Vagina (tissue), 2 donors: ENCODE data around the gene SCNN1B. TPM values are rescaled to one million over a fixed set of nuclear protein-coding genes. Genes with fewer than 3 reads are reported as not detected.
"Not testable (repeated sequence)": the region's sequence is repeated elsewhere in the genome, so short reads cannot be mapped to it uniquely, and the experiment has no call there.

ENCODE experiments used
- DNase-seq, 2 donors: peaks; one replicate each; pipeline ENCODE4 v3.0.0-alpha.2; 2017; ENCODE audit errors: extremely low spot score in 2 of 2
- H3K27ac ChIP-seq: fragments of 200-600 bp; sonication (generic); one replicate; pipeline ENCODE4 v1.5.1; 2019
- H3K27me3 ChIP-seq: fragments of 200-600 bp; sonication (generic); one replicate; pipeline ENCODE4 v1.5.1; 2019
- H3K36me3 ChIP-seq, 2 donors: fragments of 200-600 bp; sonication (generic); one replicate each; pipeline ENCODE4 v1.5.1; 2017 to 2019
- H3K4me1 ChIP-seq: fragments of 200-600 bp; sonication (generic); one replicate; pipeline ENCODE4 v1.5.1; 2019
- H3K4me3 ChIP-seq, 2 donors: fragments of 200-600 bp; sonication (generic); 1 replicate in 1 of 2; 2 replicates in 1 of 2; pipeline ENCODE4 v1.5.1; 2016 to 2019
- H3K9me3 ChIP-seq: fragments of 200-600 bp; sonication (generic); one replicate; pipeline ENCODE4 v1.5.1; 2019
- POLR2A ChIP-seq, 2 donors: fragments of 450-650 bp; IDR thresholded peaks; one replicate each; pipeline ENCODE4 v1.6.1; 2017; ENCODE audit warnings: antibody characterized with exemption in 2 of 2, mild to moderate bottlenecking in 2 of 2, moderate library complexity in 2 of 2
- POLR2AphosphoS5 ChIP-seq, 2 donors: sonication (generic); formaldehyde crosslinking; IDR thresholded peaks; one replicate each; pipeline ENCODE4 v1.9.0; 2017; ENCODE audit warnings: antibody characterized with exemption in 2 of 2, mild to moderate bottlenecking in 2 of 2, low read depth in 1 of 2; ENCODE audit not compliant: insufficient read depth in 1 of 2
- intact Hi-C: fragments of 100-400 bp; cut with DNase I; formaldehyde crosslinking; loops from one replicate; pipeline ENCODE4 v1.15.1; 2023
- total RNA-seq: library from RNA; depleted of rRNA; stranded (reverse); fragments of >200 nt; gene quantifications from one replicate; pipeline ENCODE4 v1.2.3, GENCODE V29; 2016
- TF ChIP-seq, protein P1 (sequence below), 3 experiments: fragments of 450-650 bp in 2 of 3; fragments of 200-600 bp in 1 of 3; sonication (generic) in 1 of 3; IDR thresholded peaks; one replicate each; pipeline ENCODE4 v1.5.1; 2017 to 2019; ENCODE audit warnings: antibody characterized with exemption in 3 of 3, mild to moderate bottlenecking in 2 of 3, moderate library complexity in 2 of 3

Gene SCNN1B
- total RNA-seq, 1 donor from 2014 or later: 76.9 TPM

DNA sequence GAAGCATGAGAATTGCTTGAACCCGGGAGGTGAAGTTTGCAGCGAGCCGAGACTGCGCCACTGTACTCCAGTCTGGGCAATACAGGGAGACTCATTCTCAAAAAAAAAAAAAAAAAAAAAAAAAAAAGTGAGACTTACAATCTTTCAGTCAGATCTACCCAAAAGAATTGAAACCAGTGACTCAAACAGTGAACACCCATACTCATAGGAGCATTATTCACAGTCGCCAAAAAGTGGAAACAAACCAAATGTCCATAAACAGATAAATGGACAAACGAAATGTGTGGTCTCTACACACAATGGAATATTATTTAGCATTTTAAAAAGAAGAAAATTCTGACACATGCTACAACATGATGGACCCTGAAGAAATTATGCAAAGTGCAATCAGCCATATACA, 9.1 kb upstream of the SCNN1B start:
- DNase-seq: no peak
- Histone ChIP-seq H3K27me3 (no peaks in the 10 kb centered on the region), H3K9me3 (no peaks in the 10 kb centered on the region), H3K4me1 (no peaks in the 10 kb centered on the region), H3K27ac (no peak overlapping the region), H3K36me3 (no peaks in the 10 kb centered on the region), H3K4me3 (no peak overlapping the region)
- TF ChIP-seq POLR2A (IDR thresholded peaks at IDR 0.05) (no peak), POLR2AphosphoS5 (IDR thresholded peaks at IDR 0.05; ENCODE audit: insufficient read depth in 1 of 2, low read depth in 1 of 2) (no peak)
- TF ChIP-seq, protein P1, sequence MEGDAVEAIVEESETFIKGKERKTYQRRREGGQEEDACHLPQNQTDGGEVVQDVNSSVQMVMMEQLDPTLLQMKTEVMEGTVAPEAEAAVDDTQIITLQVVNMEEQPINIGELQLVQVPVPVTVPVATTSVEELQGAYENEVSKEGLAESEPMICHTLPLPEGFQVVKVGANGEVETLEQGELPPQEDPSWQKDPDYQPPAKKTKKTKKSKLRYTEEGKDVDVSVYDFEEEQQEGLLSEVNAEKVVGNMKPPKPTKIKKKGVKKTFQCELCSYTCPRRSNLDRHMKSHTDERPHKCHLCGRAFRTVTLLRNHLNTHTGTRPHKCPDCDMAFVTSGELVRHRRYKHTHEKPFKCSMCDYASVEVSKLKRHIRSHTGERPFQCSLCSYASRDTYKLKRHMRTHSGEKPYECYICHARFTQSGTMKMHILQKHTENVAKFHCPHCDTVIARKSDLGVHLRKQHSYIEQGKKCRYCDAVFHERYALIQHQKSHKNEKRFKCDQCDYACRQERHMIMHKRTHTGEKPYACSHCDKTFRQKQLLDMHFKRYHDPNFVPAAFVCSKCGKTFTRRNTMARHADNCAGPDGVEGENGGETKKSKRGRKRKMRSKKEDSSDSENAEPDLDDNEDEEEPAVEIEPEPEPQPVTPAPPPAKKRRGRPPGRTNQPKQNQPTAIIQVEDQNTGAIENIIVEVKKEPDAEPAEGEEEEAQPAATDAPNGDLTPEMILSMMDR (IDR thresholded peaks at IDR 0.05): no peak
- intact Hi-C loops: no loop called here

DNA sequence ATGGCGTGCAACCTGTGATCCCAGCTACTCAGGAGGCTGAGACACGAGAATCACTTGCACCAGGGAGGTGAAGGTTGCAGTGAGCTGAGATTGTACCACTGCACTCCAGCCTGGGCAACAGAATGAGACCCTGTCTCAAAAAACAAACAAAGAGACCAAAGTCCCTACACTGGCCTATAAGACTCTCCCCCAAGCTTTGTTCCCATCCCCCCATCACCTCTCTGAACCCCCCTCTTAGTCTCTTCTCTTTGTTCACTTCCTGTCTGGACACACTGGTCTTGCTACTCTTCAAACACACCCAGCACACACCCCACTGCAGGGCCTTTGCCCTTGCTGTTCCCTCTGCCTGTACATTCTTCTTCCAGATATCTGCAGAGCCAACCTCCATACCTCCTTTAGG, 7.8 kb upstream of the SCNN1B start:
- Histone ChIP-seq H3K27me3 (no peaks in the 10 kb centered on the region), H3K9me3 (no peaks in the 10 kb centered on the region), H3K36me3 (no peaks in the 10 kb centered on the region), H3K4me3 (no peak overlapping the region), H3K4me1 (no peaks in the 10 kb centered on the region), H3K27ac (no peak overlapping the region)
- no peak for DNase-seq
- TF ChIP-seq POLR2AphosphoS5 (IDR thresholded peaks at IDR 0.05; ENCODE audit: insufficient read depth in 1 of 2, low read depth in 1 of 2) (no peak), POLR2A (IDR thresholded peaks at IDR 0.05) (no peak)
- TF ChIP-seq, protein P1 (IDR thresholded peaks at IDR 0.05): no peak
- intact Hi-C loops: no loop called here

DNA sequence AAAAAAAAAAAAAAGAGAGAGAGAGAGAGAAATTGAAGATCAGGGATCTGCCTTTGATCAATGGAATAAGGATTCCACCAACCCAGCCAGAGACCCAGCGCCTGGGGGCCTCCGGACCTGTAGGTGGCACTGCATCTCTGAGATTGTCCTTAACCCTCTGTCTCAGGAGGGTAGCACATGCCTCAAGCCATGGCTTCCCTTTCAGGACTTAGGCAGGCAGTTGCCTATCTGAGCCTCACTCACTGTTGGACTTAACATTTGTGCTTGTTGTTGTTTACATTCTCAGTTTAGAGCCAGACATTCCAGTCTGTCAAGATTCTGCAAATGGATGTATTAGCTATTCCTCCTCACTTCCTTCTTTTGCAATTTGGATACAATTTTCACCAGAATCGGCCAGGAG, 5.1 kb upstream of the SCNN1B start:
- intact Hi-C loops: loop anchor here (5.0 kb wide), 1 partner anchor 135 kb away; no protein-coding TSS in a partner anchor
- DNase-seq: no peak
- Histone ChIP-seq H3K36me3 (no peaks in the 10 kb centered on the region), H3K27me3 (no peaks in the 10 kb centered on the region), H3K4me1 (peaks cover 6% of the 10 kb centered on the region), H3K9me3 (no peaks in the 10 kb centered on the region), H3K27ac (no peak overlapping the region), H3K4me3 (no peak overlapping the region)
- TF ChIP-seq POLR2AphosphoS5 (IDR thresholded peaks at IDR 0.05; ENCODE audit: insufficient read depth in 1 of 2, low read depth in 1 of 2): peak in 1 of 2 donors; percentile 12
- TF ChIP-seq, protein P1 (IDR thresholded peaks at IDR 0.05): no peak

- no peaks in the 10 kb centered on the region for H3K36me3 ChIP-seq
- H3K27me3 ChIP-seq: no peaks in the 10 kb centered on the region
- H3K27ac ChIP-seq: no peak overlapping the region
- no peaks in the 10 kb centered on the region for H3K9me3 ChIP-seq
- intact Hi-C loops: loop anchor here (5.0 kb wide), 1 partner anchor 134 kb away; no protein-coding TSS in a partner anchor
- TF ChIP-seq, protein P1 (IDR thresholded peaks at IDR 0.05): no peak
- no peak for TF ChIP-seq POLR2A (IDR thresholded peaks at IDR 0.05)
- no peak for TF ChIP-seq POLR2AphosphoS5 (IDR thresholded peaks at IDR 0.05; ENCODE audit: insufficient read depth in 1 of 2, low read depth in 1 of 2)
- H3K4me1 ChIP-seq: peaks cover 6% of the 10 kb centered on the region
- DNase-seq: no peak
- H3K4me3 ChIP-seq: no peak overlapping the region
Measured at GRCh38 chr16:23298290-23298915, 3.7 kb upstream of the SCNN1B start.

- H3K27me3 ChIP-seq, H3K4me3 ChIP-seq, H3K27ac ChIP-seq, H3K9me3 ChIP-seq, H3K36me3 ChIP-seq, DNase-seq, H3K4me1 ChIP-seq: not testable (repeated sequence)
- intact Hi-C loops: loop anchor here (5.0 kb wide), 1 partner anchor 132 kb away; no protein-coding TSS in a partner anchor
Measured at GRCh38 chr16:23299815-23300214, 2.3 kb upstream of the SCNN1B start.
